H9 (cell line): ENCODE measurements around the gene CACNG6. TPM values are rescaled to one million over a fixed set of nuclear protein-coding genes. Genes with fewer than 3 reads are reported as not detected.
A peak's percentile ranks its signal among the peaks of the same experiment; 100 is the strongest.

Source experiments
- DNase-seq: peaks from one replicate; pipeline ENCODE4 v3.0.0-alpha.2; 2017
- H2AFZ ChIP-seq: one replicate; pipeline ENCODE4 v1.6.1; 2013; ENCODE audit warnings: mild to moderate bottlenecking, low read length, control low read depth, moderate library complexity
- H2AK5ac ChIP-seq: 2 replicates; pipeline ENCODE4 v1.6.1; 2013; ENCODE audit warnings: low read length, control low read depth, mixed read lengths; ENCODE audit not compliant: insufficient read length
- H2BK120ac ChIP-seq: one replicate; pipeline ENCODE4 v1.6.1; 2013; ENCODE audit warnings: low read depth, mild to moderate bottlenecking, low read length, control low read depth, inconsistent platforms; ENCODE audit not compliant: poor library complexity, severe bottlenecking
- H2BK12ac ChIP-seq: 2 replicates; pipeline ENCODE4 v1.6.1; 2013; ENCODE audit warnings: low read length, control low read depth, mixed read lengths, low read depth; ENCODE audit not compliant: insufficient read length
- H2BK15ac ChIP-seq: 2 replicates; pipeline ENCODE4 v1.6.1; 2013; ENCODE audit warnings: low read depth, low read length, control low read depth
- H2BK20ac ChIP-seq: one replicate; pipeline ENCODE4 v1.6.1; 2013; ENCODE audit warnings: low read depth, mild to moderate bottlenecking, low read length, control low read depth, inconsistent platforms; ENCODE audit not compliant: poor library complexity, severe bottlenecking
- H2BK5ac ChIP-seq: 2 replicates; pipeline ENCODE4 v1.6.1; 2013; ENCODE audit warnings: low read length, control low read depth, mixed read lengths; ENCODE audit not compliant: insufficient read length
- H3K14ac ChIP-seq: 2 replicates; pipeline ENCODE4 v1.6.1; 2013; ENCODE audit warnings: low read length, control low read depth; ENCODE audit not compliant: insufficient read depth
- H3K18ac ChIP-seq: 2 replicates; pipeline ENCODE4 v1.6.1; 2013; ENCODE audit warnings: low read depth, mild to moderate bottlenecking, mixed read lengths, low read length, control low read depth; ENCODE audit not compliant: insufficient read length
- H3K23ac ChIP-seq: 2 replicates; pipeline ENCODE4 v1.6.1; 2013; ENCODE audit warnings: low read length, control low read depth, mixed read lengths, low read depth; ENCODE audit not compliant: insufficient read length
- H3K23me2 ChIP-seq: 2 replicates; pipeline ENCODE4 v1.6.1; 2013; ENCODE audit warnings: low read depth, mild to moderate bottlenecking, mixed read lengths, low read length, control low read depth; ENCODE audit not compliant: insufficient read length, poor library complexity, severe bottlenecking
- H3K27ac ChIP-seq: 2 replicates; pipeline ENCODE4 v1.5.1; 2013; ENCODE audit warnings: low read length, control low read depth, mixed read lengths, low read depth; ENCODE audit not compliant: insufficient read length
- H3K27me3 ChIP-seq: 2 replicates; pipeline ENCODE4 v1.6.1; 2013; ENCODE audit warnings: low read length, control low read depth, inconsistent platforms; ENCODE audit not compliant: insufficient read depth
- H3K4ac ChIP-seq: 2 replicates; pipeline ENCODE4 v1.6.1; 2013; ENCODE audit warnings: low read depth, mild to moderate bottlenecking, control low read depth, inconsistent platforms, low read length, moderate library complexity
- H3K4me1 ChIP-seq: 2 replicates; pipeline ENCODE4 v1.6.1; 2013; ENCODE audit warnings: low read length, control low read depth, inconsistent platforms; ENCODE audit not compliant: insufficient read depth
- H3K4me2 ChIP-seq: 2 replicates; pipeline ENCODE4 v1.6.1; 2013; ENCODE audit warnings: low read length, control low read depth, mixed read lengths; ENCODE audit not compliant: insufficient read length, insufficient read depth
- H3K56ac ChIP-seq: 2 replicates; pipeline ENCODE4 v1.6.1; 2013; ENCODE audit warnings: low read depth, mild to moderate bottlenecking, mixed read lengths, low read length, control low read depth; ENCODE audit not compliant: insufficient read length
- H3K79me1 ChIP-seq: 2 replicates; pipeline ENCODE4 v1.6.1; 2013; ENCODE audit warnings: low read depth, mild to moderate bottlenecking, moderate library complexity, low read length, control low read depth, inconsistent platforms; ENCODE audit not compliant: insufficient read depth, poor library complexity, severe bottlenecking
- H3K79me2 ChIP-seq: 2 replicates; pipeline ENCODE4 v1.6.1; 2013; ENCODE audit warnings: low read length, control low read depth, inconsistent platforms; ENCODE audit not compliant: insufficient read depth
- H3K9ac ChIP-seq: 2 replicates; pipeline ENCODE4 v1.6.1; 2013; ENCODE audit warnings: low read length, control low read depth, mixed read lengths; ENCODE audit not compliant: insufficient read length; ENCODE audit errors: extremely low read depth
- H3K9me3 ChIP-seq: one replicate; pipeline ENCODE4 v1.6.1; 2013; ENCODE audit warnings: low read depth, low read length, inconsistent platforms; ENCODE audit not compliant: control insufficient read depth
- H3T11ph ChIP-seq: one replicate; pipeline ENCODE4 v1.6.1; 2013; ENCODE audit warnings: mild to moderate bottlenecking, low read length, control low read depth, inconsistent platforms
- H4K20me1 ChIP-seq: one replicate; pipeline ENCODE4 v1.6.1; 2013; ENCODE audit not compliant: control insufficient read depth, insufficient read length, insufficient read depth
- H4K5ac ChIP-seq: 2 replicates; pipeline ENCODE4 v1.6.1; 2013; ENCODE audit warnings: low read depth, mild to moderate bottlenecking, mixed read lengths, low read length, control low read depth; ENCODE audit not compliant: insufficient read length
- H4K8ac ChIP-seq: replicated peaks from 2 replicates; pipeline ENCODE4 v1.6.1; 2013; ENCODE audit warnings: low read length, control low read depth, mixed read lengths, low read depth; ENCODE audit not compliant: insufficient read length
- H4K91ac ChIP-seq: 2 replicates; pipeline ENCODE4 v1.6.1; 2013; ENCODE audit warnings: low read depth, mild to moderate bottlenecking, moderate library complexity, mixed read lengths, low read length, control low read depth; ENCODE audit not compliant: insufficient read length
- H3K27ac Mint-ChIP-seq, 3 experiments: 2 replicates in 2 of 3; 3 replicates in 1 of 3; pipeline ENCODE4 v1.8.0; 2020 to 2021; ENCODE audit warnings: mixed read lengths in 3 of 3, mild to moderate bottlenecking in 1 of 3, moderate library complexity in 1 of 3
- H3K27me3 Mint-ChIP-seq: 2 replicates; pipeline ENCODE4 v1.8.0; 2021; ENCODE audit warnings: low read depth, mild to moderate bottlenecking, moderate library complexity, mixed read lengths
- H3K36me3 Mint-ChIP-seq, 3 experiments: 2 replicates in 2 of 3; 3 replicates in 1 of 3; pipeline ENCODE4 v1.8.0; 2020 to 2021; ENCODE audit warnings: low read depth in 3 of 3, mixed read lengths in 3 of 3; ENCODE audit not compliant: insufficient read depth in 1 of 3
- H3K4me1 Mint-ChIP-seq, 2 experiments: 2 replicates each; pipeline ENCODE4 v1.8.0; 2020; ENCODE audit warnings: mixed read lengths in 2 of 2
- H3K4me3 Mint-ChIP-seq, 2 experiments: 2 replicates in 1 of 2; 3 replicates in 1 of 2; pipeline ENCODE4 v1.8.0; 2020 to 2021; ENCODE audit warnings: mild to moderate bottlenecking in 2 of 2, mixed read lengths in 2 of 2, moderate library complexity in 1 of 2
- H3K9me3 Mint-ChIP-seq, 2 experiments: 2 replicates in 1 of 2; 3 replicates in 1 of 2; pipeline ENCODE4 v1.8.0; 2020; ENCODE audit warnings: mild to moderate bottlenecking in 2 of 2, mixed read lengths in 2 of 2, moderate library complexity in 1 of 2
- WGBS: extraction: QIAGEN DNeasy Blood & Tissue Kit; methylation state at CpG from one replicate; pipeline ENCODE4 v1.1.7; 2013; ENCODE audit warnings: missing lambda C conversion rate, low lambda C conversion rate, mixed read lengths; ENCODE audit not compliant: insufficient read length; ENCODE audit errors: extremely low coverage; 5-methylcytosine and 5-hydroxymethylcytosine counted together
- total RNA-seq: library from RNA; stranded (reverse); gene quantifications from 2 replicates; pipeline ENCODE4 v1.2.1, GENCODE V29; 2021
- TF ChIP-seq, protein P1 (sequence below): fragments of 200-600 bp; sonication (generic); conservative IDR thresholded peaks from 3 replicates; pipeline ENCODE4 v1.8.0; 2021; ENCODE audit warnings: antibody characterized with exemption, mild to moderate bottlenecking

Gene CACNG6
- total RNA-seq, 1 experiment from 2014 or later: 1.6 TPM

DNA sequence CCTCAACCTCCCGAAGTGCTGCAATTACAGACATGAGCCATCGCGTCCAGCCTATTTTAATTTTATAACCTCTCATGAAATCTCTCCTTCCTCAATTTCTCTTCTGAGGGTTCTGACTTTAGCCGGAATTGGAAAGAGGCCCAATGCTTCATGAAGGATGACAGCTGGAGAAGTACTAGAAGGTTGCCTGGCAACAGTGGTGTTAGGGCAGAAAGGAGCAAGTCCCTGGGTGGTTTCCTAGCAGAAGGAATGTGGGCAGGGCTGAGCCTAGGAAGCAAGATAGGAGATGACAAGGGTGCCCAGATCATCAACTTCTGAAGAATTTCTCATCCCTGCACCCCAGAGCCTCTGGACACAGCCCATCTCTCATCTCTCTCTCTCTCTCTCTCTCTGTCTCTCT lies 25.8 kb downstream of the CACNG6 start:
- Mint-ChIP-seq H3K4me3 (no peak overlapping the region), H3K36me3 (peaks cover 0 to 3% (median 2%) of the 10 kb centered on the region in 3 experiments; a peak in 1 of 7 replicates), H3K9me3 (peaks cover 4 to 13% of the 10 kb centered on the region in 2 experiments; a peak in 4 of 5 replicates), H3K4me1 (peaks cover 8 to 14% of the 10 kb centered on the region in 2 experiments), H3K27ac (peak overlapping the region in 1 of 3 experiments; percentile 34; a peak in 1 of 7 replicates), H3K27me3 (peaks cover 29% of the 10 kb centered on the region)
- Histone ChIP-seq H3K79me2 (no peaks in the 10 kb centered on the region), H3K79me1 (no peaks in the 10 kb centered on the region), H2AK5ac (no peak overlapping the region), H4K91ac (no peak overlapping the region), H2BK20ac (no peak overlapping the region), H4K5ac (no peak overlapping the region), H3T11ph (no peak overlapping the region), H3K9me3 (no peaks in the 10 kb centered on the region), H3K23me2 (no peaks in the 10 kb centered on the region), H2BK15ac (no peak overlapping the region), H2BK120ac (no peak overlapping the region), H3K14ac (no peak overlapping the region), H3K4ac (no peak overlapping the region), H3K23ac (no peak overlapping the region), H3K4me2 (no peak overlapping the region), H3K9ac (no peak overlapping the region), H3K27ac (no peak overlapping the region), H2AFZ (no peak overlapping the region), H3K27me3 (no peaks in the 10 kb centered on the region), H4K20me1 (no peaks in the 10 kb centered on the region), H3K4me1 (no peaks in the 10 kb centered on the region), H2BK12ac (no peak overlapping the region), H3K56ac (no peak overlapping the region), H2BK5ac (no peak overlapping the region), H4K8ac (no peak overlapping the region), H3K18ac (no peak overlapping the region)
- no peak for DNase-seq
- WGBS: no CpG with 5 or more reads among the region's 4 CpGs
- TF ChIP-seq, protein P1, sequence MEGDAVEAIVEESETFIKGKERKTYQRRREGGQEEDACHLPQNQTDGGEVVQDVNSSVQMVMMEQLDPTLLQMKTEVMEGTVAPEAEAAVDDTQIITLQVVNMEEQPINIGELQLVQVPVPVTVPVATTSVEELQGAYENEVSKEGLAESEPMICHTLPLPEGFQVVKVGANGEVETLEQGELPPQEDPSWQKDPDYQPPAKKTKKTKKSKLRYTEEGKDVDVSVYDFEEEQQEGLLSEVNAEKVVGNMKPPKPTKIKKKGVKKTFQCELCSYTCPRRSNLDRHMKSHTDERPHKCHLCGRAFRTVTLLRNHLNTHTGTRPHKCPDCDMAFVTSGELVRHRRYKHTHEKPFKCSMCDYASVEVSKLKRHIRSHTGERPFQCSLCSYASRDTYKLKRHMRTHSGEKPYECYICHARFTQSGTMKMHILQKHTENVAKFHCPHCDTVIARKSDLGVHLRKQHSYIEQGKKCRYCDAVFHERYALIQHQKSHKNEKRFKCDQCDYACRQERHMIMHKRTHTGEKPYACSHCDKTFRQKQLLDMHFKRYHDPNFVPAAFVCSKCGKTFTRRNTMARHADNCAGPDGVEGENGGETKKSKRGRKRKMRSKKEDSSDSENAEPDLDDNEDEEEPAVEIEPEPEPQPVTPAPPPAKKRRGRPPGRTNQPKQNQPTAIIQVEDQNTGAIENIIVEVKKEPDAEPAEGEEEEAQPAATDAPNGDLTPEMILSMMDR: no peak
